ENCODE measurements around the gene PUM1.

Gene PUM1

GRCh38 chr1:30904962-30905335 lies 160.6 kb downstream of the PUM1 start:
- no peak overlapping the region for H3K27ac ChIP-seq (ENCODE audit: low read depth, low read length)
- peaks cover 7% of the 10 kb centered on the region; the same call in 1 of the 2 replicates for H3F3A ChIP-seq (ENCODE audit: control insufficient read depth, insufficient read depth)
- no peaks in the 10 kb centered on the region for H3K79me2 ChIP-seq (ENCODE audit: control insufficient read depth, low read length)
- no peak overlapping the region for H3K4me2 ChIP-seq (ENCODE audit: low read length)
- peaks cover 16% of the 10 kb centered on the region for H3K4me1 ChIP-seq (ENCODE audit: control insufficient read depth, low read length)
- TF ChIP-seq CTCF (IDR thresholded peaks at IDR 0.05; ENCODE audit: low read depth, low read length, poor library complexity, severe bottlenecking) (no peak), EZH2phosphoT487 (IDR thresholded peaks at IDR 0.05; ENCODE audit: borderline replicate concordance, low read length) (no peak)
- no peaks in the 10 kb centered on the region for H4K20me1 ChIP-seq (ENCODE audit: control insufficient read depth, insufficient read depth, low read depth, low read length)
- peaks cover 68% of the 10 kb centered on the region for H3K27me3 ChIP-seq (ENCODE audit: control insufficient read depth, low read length)
- no peaks in the 10 kb centered on the region for H3K36me3 ChIP-seq (ENCODE audit: control insufficient read depth, low read length)
- no peaks in the 10 kb centered on the region for H3K9me2 ChIP-seq (replicated peaks; ENCODE audit: control insufficient read depth, low read length)
- no peak overlapping the region for H3K4me3 ChIP-seq (ENCODE audit: low read length)
- no peaks in the 10 kb centered on the region for H3K9me3 ChIP-seq (ENCODE audit: control insufficient read depth, insufficient read depth, low read length)

- no peak overlapping the region for H3K4me3 ChIP-seq (ENCODE audit: low read length)
- H3K9me2 ChIP-seq (replicated peaks; ENCODE audit: control insufficient read depth, low read length): no peaks in the 10 kb centered on the region
- no peak overlapping the region for H3K4me2 ChIP-seq (ENCODE audit: low read length)
- 0 out of 2 replicates have a peak, but pooled peaks cover 2% of the 10 kb centered on the region for H3F3A ChIP-seq (ENCODE audit: control insufficient read depth, insufficient read depth)
- H3K27ac ChIP-seq (ENCODE audit: low read depth, low read length): no peak overlapping the region
- no peak for TF ChIP-seq CTCF (IDR thresholded peaks at IDR 0.05; ENCODE audit: low read depth, low read length, poor library complexity, severe bottlenecking)
- TF ChIP-seq EZH2phosphoT487 (IDR thresholded peaks at IDR 0.05; ENCODE audit: borderline replicate concordance, low read length): no peak
- no peaks in the 10 kb centered on the region for H4K20me1 ChIP-seq (ENCODE audit: control insufficient read depth, insufficient read depth, low read depth, low read length)
- no peaks in the 10 kb centered on the region for H3K79me2 ChIP-seq (ENCODE audit: control insufficient read depth, low read length)
- H3K9me3 ChIP-seq (ENCODE audit: control insufficient read depth, insufficient read depth, low read length): no peaks in the 10 kb centered on the region
- H3K27me3 ChIP-seq (ENCODE audit: control insufficient read depth, low read length): peaks cover 62% of the 10 kb centered on the region
- peaks cover 10% of the 10 kb centered on the region for H3K4me1 ChIP-seq (ENCODE audit: control insufficient read depth, low read length)
- H3K36me3 ChIP-seq (ENCODE audit: control insufficient read depth, low read length): no peaks in the 10 kb centered on the region
Observed at GRCh38 chr1:30904191-30904961, 161.1 kb downstream of the PUM1 start.

GRCh38 chr1:30903343-30904034 lies 162.0 kb downstream of the PUM1 start:
- no peak overlapping the region for H3K4me3 ChIP-seq (ENCODE audit: low read length)
- H4K20me1 ChIP-seq (ENCODE audit: control insufficient read depth, insufficient read depth, low read depth, low read length): no peaks in the 10 kb centered on the region
- H3K9me2 ChIP-seq (replicated peaks; ENCODE audit: control insufficient read depth, low read length): no peaks in the 10 kb centered on the region
- TF ChIP-seq CTCF (IDR thresholded peaks at IDR 0.05; ENCODE audit: low read depth, low read length, poor library complexity, severe bottlenecking) (no peak), EZH2phosphoT487 (IDR thresholded peaks at IDR 0.05; ENCODE audit: borderline replicate concordance, low read length) (no peak)
- no peaks in the 10 kb centered on the region for H3F3A ChIP-seq (ENCODE audit: control insufficient read depth, insufficient read depth)
- H3K9me3 ChIP-seq (ENCODE audit: control insufficient read depth, insufficient read depth, low read length): no peaks in the 10 kb centered on the region
- H3K4me2 ChIP-seq (ENCODE audit: low read length): no peak overlapping the region
- H3K27me3 ChIP-seq (ENCODE audit: control insufficient read depth, low read length): peaks cover 60% of the 10 kb centered on the region
- H3K79me2 ChIP-seq (ENCODE audit: control insufficient read depth, low read length): no peaks in the 10 kb centered on the region
- peaks cover 4% of the 10 kb centered on the region; the same call in 1 of the 2 replicates for H3K4me1 ChIP-seq (ENCODE audit: control insufficient read depth, low read length)
- no peaks in the 10 kb centered on the region for H3K36me3 ChIP-seq (ENCODE audit: control insufficient read depth, low read length)
- no peak overlapping the region for H3K27ac ChIP-seq (ENCODE audit: low read depth, low read length)
